ENCODE data around the gene PLCD3. TPM values are rescaled to one million over a fixed set of nuclear protein-coding genes. Genes with fewer than 3 reads are reported as not detected.
A peak's percentile ranks its signal among the peaks of the same experiment; 100 is the strongest.

Gene PLCD3
- total RNA-seq, 2 donors from 2014 or later, result 2.7 to 5.9 TPM

DNA sequence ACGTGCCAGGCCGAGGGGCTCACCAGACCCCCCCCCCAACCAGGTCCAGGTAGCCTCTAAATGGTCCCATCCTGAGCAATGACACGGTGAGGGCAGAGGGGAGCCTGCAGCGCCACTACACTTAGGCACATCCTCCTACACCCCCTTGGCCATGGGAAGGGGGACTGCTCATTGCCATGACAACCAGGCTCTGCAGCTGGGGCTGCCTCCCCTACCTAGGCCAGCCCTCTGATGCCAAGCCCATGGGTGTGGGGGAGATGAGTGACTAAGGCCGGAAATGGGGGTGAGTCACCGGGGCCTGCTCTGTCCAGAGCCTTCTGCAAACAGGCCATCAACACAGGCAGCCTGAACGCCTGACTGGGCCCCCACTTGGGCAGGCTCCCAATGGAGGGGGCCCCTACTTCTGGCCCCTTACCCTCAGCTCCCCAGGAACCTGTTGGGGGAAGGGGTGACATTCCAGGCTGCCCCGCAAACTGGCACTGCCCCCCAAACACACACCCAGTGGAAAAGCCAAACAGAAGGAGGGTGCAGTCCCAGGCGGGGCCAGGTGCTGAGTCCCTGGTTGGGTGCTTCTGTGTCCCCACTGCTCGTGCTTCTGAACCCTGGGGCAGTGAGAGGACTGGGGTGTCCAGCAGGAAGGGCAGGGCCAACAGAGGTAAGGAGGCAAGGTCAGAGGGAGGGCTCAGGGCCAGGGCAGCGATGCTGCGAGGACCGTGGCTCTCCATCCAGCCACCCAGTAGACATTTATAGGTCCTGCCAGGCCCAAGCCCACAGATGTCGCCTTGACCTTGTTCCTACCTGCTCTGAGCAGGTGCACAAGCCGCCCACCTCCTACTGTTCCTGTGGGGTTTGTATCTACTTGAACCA, 8.2 kb downstream of the PLCD3 start:
- no peak overlapping the region for H3K4me3 Mint-ChIP-seq
- no peaks in the 10 kb centered on the region for H3K36me3 Mint-ChIP-seq
- no peaks in the 10 kb centered on the region for H3K4me1 Mint-ChIP-seq (ENCODE audit: low read depth in 2 of 2)
- no peak overlapping the region for H3K27ac Mint-ChIP-seq
- ATAC-seq, result peak; percentile 75 to 85
- H3K9me3 Mint-ChIP-seq, result no peaks in the 10 kb centered on the region
- no peaks in the 10 kb centered on the region for H3K27me3 Mint-ChIP-seq
- no peak for DNase-seq (ENCODE audit: low spot score)

DNA sequence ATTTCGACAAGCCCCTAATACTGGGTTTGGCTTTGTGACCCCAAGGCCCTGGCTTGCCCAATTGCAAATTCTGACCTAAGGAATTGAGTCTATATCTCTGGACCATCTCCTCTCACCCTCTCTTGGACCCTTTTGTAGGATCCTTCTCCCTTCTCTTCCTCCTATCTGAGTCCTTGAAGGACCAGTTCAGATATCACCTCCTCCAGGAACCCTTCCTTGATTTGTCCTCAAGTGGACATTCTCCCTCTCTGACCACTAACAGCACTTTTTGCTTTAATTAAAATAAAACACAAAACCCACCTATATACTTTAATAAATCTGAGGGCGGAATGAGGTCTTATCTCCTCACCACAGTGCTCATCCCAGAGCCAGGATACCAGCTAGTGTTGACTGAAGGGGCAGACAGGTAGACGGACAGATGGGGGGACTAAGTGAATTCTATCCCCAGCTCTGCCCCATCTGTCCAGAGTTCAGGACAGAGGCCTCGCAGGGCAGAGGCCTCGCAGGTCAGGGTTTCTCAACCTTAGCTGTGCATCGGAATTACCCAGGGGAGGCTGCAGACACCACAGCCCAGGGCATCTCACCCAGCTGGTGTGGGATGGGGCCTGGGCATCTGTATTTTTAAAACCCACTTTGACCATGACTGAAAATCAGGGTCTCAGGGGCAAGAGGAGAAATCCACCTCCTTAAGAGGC, 9.1 kb downstream of the PLCD3 start:
- no peak overlapping the region for H3K27ac Mint-ChIP-seq
- no peak overlapping the region for H3K4me3 Mint-ChIP-seq
- no peaks in the 10 kb centered on the region for H3K27me3 Mint-ChIP-seq
- no peaks in the 10 kb centered on the region for H3K36me3 Mint-ChIP-seq
- no peak for DNase-seq (ENCODE audit: low spot score)
- no peaks in the 10 kb centered on the region for H3K4me1 Mint-ChIP-seq (ENCODE audit: low read depth in 2 of 2)
- no peaks in the 10 kb centered on the region for H3K9me3 Mint-ChIP-seq
- ATAC-seq, result no peak

DNA sequence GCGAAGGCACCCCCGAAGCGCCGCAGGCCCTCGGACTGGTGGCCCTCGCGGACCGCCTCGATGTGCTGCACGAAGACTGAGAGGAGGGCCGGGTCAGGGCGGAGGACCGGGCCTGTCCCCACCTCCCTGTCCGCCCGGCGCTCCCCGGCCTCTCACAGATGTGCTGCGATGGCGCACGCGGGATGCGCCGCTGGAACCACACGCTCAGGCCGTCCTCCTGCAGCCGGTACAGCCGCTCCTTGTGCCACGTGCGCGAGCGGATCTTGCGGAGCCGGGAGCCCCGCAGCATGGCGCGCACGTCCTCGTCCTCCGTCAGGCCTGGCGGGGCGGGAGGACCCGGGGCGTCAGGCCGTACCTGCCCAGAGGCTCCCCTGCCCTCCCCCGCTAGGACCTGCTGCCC, 11.3 kb downstream of the PLCD3 start:
- Mint-ChIP-seq H3K4me3 (no peak overlapping the region), H3K4me1 (ENCODE audit: low read depth in 2 of 2) (no peaks in the 10 kb centered on the region), H3K27ac (no peak overlapping the region), H3K9me3 (no peaks in the 10 kb centered on the region), H3K27me3 (peaks cover 0 to 3% of the 10 kb centered on the region in 2 donors), H3K36me3 (no peaks in the 10 kb centered on the region)
- ATAC-seq (no peak), DNase-seq (ENCODE audit: low spot score) (no peak)

DNA sequence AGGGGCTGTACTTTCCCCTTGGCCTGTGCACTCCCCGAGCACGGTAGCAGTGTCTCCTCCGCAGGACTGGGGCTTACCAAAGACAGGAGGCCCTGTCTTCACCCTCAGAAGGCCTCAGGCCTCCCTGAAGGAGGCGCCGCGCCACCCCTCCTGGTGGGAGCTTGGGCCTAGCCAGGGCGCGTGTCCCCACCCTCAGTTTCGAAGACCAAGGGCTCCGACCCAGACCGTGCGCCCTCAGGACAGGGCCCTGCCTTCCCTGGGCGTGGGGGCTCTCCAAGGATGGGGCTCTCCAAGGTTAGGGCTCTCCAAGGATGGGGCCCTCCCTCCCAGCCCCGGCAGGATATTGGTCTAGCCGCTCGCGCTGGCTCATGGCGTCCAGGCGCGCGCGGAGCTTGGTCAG, 11.8 kb downstream of the PLCD3 start:
- no peak overlapping the region for H3K27ac Mint-ChIP-seq
- H3K4me1 Mint-ChIP-seq (ENCODE audit: low read depth in 2 of 2), result peaks cover 0 to 3% of the 10 kb centered on the region in 2 donors
- no peak for DNase-seq (ENCODE audit: low spot score)
- ATAC-seq, result no peak
- no peak overlapping the region for H3K4me3 Mint-ChIP-seq
- no peaks in the 10 kb centered on the region for H3K36me3 Mint-ChIP-seq
- peaks cover 0 to 7% of the 10 kb centered on the region in 2 donors for H3K27me3 Mint-ChIP-seq
- H3K9me3 Mint-ChIP-seq, result no peaks in the 10 kb centered on the region

DNA sequence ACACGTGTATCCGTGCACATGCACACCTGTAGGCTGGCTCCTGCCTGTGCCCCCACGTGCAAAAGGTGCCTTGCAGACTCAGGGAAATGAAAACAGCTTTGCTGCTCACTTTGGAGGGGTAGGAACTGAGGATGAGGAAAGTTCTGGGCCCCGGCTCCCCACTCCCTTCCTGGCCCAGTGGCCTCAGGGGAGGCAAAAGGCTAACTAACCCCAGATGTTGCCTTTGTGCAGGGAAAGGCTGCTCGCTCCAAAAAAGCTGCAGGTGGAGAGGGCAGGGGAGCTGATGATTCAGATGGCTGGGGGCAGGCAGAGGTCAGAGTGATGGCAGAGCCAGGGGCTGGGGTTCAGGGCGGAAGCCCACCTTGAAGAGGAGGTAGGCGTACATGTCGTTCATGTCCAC, 12.4 kb downstream of the PLCD3 start:
- Mint-ChIP-seq H3K4me1 (ENCODE audit: low read depth in 2 of 2) (peaks cover 0 to 4% of the 10 kb centered on the region in 2 donors), H3K36me3 (no peaks in the 10 kb centered on the region), H3K27ac (no peak overlapping the region), H3K9me3 (no peaks in the 10 kb centered on the region), H3K27me3 (peaks cover 0 to 7% of the 10 kb centered on the region in 2 donors), H3K4me3 (no peak overlapping the region)
- DNase-seq (ENCODE audit: low spot score) (no peak), ATAC-seq (no peak)

DNA sequence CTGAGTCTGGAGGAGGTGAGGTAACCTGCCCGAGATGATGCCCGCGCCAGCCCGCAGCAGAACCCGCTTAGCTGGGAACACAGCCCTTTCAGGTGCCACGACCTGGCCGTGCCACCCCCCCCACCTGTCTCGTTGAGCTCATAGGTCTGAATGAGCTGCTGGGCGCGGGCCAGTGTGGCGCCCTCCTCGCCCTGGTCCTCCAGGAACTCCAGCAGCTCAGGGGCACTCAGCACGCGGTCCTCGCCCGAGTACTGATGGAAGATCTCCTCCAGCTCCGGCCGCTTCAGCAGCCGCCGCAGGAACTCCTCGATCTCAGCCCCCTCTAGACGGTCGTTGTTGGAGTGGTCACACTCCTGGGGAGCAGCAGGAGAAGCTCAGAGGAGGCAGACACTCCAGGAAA, 13.6 kb downstream of the PLCD3 start:
- peaks cover 0 to 7% of the 10 kb centered on the region in 2 donors for H3K27me3 Mint-ChIP-seq

DNA sequence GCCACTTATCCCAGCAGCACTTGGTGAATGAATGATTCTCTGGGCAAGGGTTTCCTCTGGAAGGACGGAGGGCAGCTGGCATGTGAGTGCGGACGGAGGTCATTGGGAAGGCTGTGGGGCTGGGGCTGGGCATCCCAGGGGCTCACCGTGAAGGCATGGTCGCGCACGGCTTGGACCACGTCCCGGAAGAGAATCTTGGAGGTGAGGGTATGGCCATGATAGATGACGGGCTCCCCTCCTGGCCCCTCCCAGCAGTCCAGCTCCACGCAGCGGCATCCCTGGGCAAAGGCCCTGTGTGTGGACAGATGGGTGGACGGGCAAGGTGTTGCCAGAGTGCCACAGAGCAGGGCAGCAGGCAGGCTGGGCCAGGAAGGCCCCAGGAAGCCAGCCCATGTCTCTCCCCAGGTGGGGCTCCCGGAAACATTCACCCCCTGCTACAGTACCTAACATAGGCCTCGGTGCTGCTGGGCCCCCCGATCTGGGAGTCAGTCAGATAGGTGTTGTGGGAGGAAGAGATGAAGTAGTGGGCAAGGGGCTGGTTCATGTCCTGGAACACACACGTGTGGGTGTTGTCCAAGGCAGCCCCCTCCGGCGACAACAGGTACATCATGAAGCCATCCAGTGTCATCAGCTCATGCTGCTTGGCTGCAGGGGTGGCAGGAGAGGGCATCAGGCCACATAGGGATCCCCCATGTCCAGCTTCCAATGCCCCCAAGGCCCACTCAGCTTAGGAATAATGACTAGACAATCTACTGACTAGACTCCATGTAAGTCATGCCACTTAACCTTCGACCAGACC, 14.3 kb downstream of the PLCD3 start:
- H3K4me3 Mint-ChIP-seq, result no peak overlapping the region
- no peaks in the 10 kb centered on the region for H3K36me3 Mint-ChIP-seq
- no peak for DNase-seq (ENCODE audit: low spot score)
- no peaks in the 10 kb centered on the region for H3K9me3 Mint-ChIP-seq
- H3K27me3 Mint-ChIP-seq, result peaks cover 0 to 7% of the 10 kb centered on the region in 2 donors
- no peak for ATAC-seq
- no peak overlapping the region for H3K27ac Mint-ChIP-seq
- peaks cover 0 to 4% of the 10 kb centered on the region in 2 donors for H3K4me1 Mint-ChIP-seq (ENCODE audit: low read depth in 2 of 2)

More for the DNA sequence above, 13.6 kb downstream of the PLCD3 start:
- no peak overlapping the region for H3K4me3 Mint-ChIP-seq
- H3K36me3 Mint-ChIP-seq, result no peaks in the 10 kb centered on the region
- ATAC-seq (no peak), DNase-seq (ENCODE audit: low spot score) (no peak)
- no peak overlapping the region for H3K27ac Mint-ChIP-seq
- H3K9me3 Mint-ChIP-seq, result no peaks in the 10 kb centered on the region
- H3K4me1 Mint-ChIP-seq (ENCODE audit: low read depth in 2 of 2), result peaks cover 0 to 4% of the 10 kb centered on the region in 2 donors

DNA sequence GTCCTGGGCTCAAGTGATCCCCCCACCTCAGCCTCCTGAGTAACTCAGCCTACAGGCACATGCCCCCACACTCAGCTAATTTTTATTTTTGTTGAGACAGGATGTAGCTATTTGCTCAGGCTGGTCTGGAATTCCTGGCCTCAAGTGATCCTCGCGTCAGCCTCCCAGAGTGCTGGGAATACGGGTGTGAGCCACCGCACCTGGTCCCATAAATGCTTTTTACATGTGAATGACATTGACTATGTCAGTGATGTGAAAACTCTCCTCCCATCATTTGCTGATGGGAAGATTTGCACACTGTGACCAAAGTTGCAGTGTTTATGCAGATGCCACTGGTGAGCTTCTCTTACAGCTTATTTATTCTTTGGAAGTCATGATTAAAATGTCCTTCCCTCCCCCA, 15.0 kb downstream of the PLCD3 start:
- H3K4me1 Mint-ChIP-seq (ENCODE audit: low read depth in 2 of 2), result peaks cover 0 to 4% of the 10 kb centered on the region in 2 donors
- no peak overlapping the region for H3K4me3 Mint-ChIP-seq
- H3K36me3 Mint-ChIP-seq, result no peaks in the 10 kb centered on the region
- H3K9me3 Mint-ChIP-seq, result no peaks in the 10 kb centered on the region
- peaks cover 0 to 7% of the 10 kb centered on the region in 2 donors for H3K27me3 Mint-ChIP-seq
- DNase-seq (ENCODE audit: low spot score) (no peak), ATAC-seq (no peak)
- no peak overlapping the region for H3K27ac Mint-ChIP-seq

DNA sequence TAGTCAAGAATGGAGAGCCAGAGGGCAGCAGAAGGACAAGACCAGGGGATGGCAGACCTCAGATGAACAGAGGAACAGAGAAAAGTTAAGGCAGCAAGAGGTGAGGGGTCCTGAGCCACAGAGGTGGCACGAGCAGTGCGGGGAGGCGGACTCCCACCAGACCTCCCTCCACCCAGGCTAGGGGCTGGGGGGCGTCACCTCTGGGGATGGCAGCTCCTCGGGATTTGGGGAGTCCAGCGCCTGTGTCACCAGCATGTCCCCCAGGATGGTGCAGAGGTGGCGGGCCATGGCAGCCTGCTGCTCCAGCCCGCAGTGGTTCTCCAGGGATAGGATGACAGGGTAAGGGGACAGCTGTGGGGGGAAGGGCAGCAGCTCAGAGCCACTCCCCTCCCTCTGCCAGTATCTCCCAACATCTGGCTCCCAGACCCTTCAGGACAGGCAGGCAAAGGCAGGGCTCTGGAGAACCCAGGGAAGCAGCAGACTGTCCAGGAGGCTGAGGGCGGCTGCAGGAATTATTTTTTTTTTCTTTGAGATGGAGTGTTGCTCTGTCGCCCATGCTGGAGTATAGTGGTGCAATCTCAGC, 15.8 kb downstream of the PLCD3 start:
- Mint-ChIP-seq H3K4me1 (ENCODE audit: low read depth in 2 of 2) (peaks cover 0 to 4% of the 10 kb centered on the region in 2 donors), H3K9me3 (no peaks in the 10 kb centered on the region)

DNA sequence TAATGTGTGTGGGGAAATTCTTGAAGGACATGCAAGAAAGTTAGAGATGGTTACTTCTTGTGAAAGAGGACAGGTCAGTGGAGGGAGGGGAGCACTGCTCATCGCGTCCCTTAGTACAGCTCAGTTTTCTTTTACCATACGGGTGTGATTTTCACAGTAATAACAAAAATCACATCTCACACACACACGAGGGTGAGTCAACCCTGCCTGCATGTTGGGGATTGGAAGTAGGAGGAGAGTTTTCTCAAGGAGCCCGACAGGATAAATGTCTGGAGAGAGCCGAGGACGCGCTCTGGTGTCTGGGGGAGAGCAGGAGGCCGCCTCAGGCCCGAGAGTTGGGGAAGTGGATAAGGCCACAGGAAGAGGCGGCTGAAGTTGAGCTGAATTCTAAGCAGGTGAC, 16.4 kb downstream of the PLCD3 start:
- Mint-ChIP-seq H3K4me1 (ENCODE audit: low read depth in 2 of 2) (peaks cover 0 to 4% of the 10 kb centered on the region in 2 donors), H3K27ac (peak overlapping the region in 1 of 2 donors; percentile 37), H3K36me3 (no peaks in the 10 kb centered on the region), H3K9me3 (no peaks in the 10 kb centered on the region), H3K4me3 (no peak overlapping the region), H3K27me3 (peaks cover 0 to 7% of the 10 kb centered on the region in 2 donors)
- DNase-seq (ENCODE audit: low spot score) (no peak), ATAC-seq (no peak)

More for the DNA sequence above, 15.8 kb downstream of the PLCD3 start:
- Mint-ChIP-seq H3K36me3 (no peaks in the 10 kb centered on the region), H3K27ac (no peak overlapping the region), H3K4me3 (no peak overlapping the region), H3K27me3 (peaks cover 0 to 7% of the 10 kb centered on the region in 2 donors)
- DNase-seq (ENCODE audit: low spot score) (no peak), ATAC-seq (peak in 1 of 2 donors; percentile 26)

DNA sequence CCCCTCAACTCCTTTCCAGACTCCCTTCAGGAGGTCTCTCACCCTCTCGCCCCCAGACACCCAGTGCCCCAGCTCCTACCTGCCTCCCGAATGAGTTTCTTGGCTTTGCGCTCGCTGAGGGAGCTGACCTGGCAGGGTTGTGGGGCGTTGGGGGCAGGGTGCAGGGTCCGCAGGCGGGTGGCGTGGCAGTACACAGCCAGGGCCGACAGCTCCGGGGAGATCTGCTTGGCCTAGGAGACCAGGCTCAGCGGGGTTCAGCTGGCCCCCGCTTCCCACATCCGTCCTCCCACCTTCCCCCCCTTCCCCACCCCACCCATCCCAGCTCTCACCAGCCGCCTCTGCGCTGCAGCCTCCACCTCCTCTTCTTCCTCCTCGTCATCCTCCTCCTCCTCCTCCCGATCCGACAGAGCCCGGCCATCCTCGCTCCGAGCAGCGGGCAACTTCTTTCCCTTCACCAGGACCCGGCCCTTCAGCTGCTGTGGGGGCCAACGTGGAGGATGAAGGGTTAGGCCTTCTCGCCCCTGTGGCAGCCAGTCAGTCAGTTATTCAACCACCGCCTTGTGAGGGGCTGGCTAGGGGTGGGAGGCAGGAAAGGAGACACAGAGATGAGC, 17.2 kb downstream of the PLCD3 start:
- Mint-ChIP-seq H3K27me3 (peaks cover 0 to 7% of the 10 kb centered on the region in 2 donors), H3K4me3 (no peak overlapping the region), H3K4me1 (ENCODE audit: low read depth in 2 of 2) (peaks cover 0 to 4% of the 10 kb centered on the region in 2 donors), H3K36me3 (no peaks in the 10 kb centered on the region), H3K9me3 (no peaks in the 10 kb centered on the region), H3K27ac (no peak overlapping the region)
- DNase-seq (ENCODE audit: low spot score), result no peak
- no peak for ATAC-seq

DNA sequence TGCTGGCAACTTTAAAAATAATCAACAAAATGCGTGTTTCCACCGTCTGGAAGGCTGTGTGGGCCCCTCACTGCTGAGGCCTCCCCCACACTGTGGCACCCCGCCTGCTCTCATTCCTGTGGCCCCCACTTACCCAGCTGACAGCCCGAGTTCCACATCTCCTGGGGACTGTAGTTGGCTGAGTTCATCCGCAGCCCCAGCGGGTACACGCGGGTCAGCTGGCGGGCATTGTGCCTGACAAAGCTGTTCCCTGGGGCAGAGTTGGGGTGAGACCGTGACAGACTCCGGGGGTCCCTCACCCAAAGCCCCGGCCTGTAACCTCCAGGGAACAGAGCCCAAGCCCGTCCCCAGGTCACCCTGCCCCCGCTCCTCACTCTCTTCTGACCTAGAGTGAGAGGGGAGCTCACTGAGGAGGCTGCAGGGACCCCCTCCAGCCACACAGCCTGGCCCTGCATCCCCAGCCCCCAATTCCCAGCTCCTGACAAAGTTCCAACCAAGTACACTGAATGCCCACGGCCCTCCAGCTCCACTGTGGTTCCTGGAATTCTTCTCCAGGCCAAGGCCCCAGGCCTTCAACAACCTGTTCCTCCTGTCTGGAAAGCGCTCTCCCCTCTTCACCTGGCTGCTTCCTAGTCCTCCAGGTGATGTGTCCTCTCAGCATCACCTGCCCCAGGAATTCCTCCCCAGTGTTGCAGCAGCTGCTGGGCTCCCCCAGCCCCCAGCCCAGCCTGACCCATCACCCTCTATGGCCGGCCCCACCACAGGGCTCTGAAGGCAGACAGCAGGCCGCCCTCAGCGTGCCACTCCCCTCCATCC, 18.0 kb downstream of the PLCD3 start:
- DNase-seq (ENCODE audit: low spot score) (no peak), ATAC-seq (no peak)
- H3K4me1 Mint-ChIP-seq (ENCODE audit: low read depth in 2 of 2), result peaks cover 0 to 6% of the 10 kb centered on the region in 2 donors
- no peak overlapping the region for H3K4me3 Mint-ChIP-seq
- H3K9me3 Mint-ChIP-seq, result no peaks in the 10 kb centered on the region
- peaks cover 0 to 7% of the 10 kb centered on the region in 2 donors for H3K27me3 Mint-ChIP-seq
- H3K36me3 Mint-ChIP-seq, result no peaks in the 10 kb centered on the region
- H3K27ac Mint-ChIP-seq, result no peak overlapping the region

All from natural killer cell treated with Interleukin-12 subunit alpha and Interleukin-12 subunit beta and Interleukin-15 and Interleukin-18, amount 100 ng/mL, for 72 hours (primary cell).